ENCODE results near the gene AGPS. TPM values are rescaled to one million over a fixed set of nuclear protein-coding genes. Genes with fewer than 3 reads are reported as not detected.

The AGPS gene
- total and polyA plus RNA-seq, 4 donors, result 6.3 to 46.9 (median 18.3) TPM

DNA sequence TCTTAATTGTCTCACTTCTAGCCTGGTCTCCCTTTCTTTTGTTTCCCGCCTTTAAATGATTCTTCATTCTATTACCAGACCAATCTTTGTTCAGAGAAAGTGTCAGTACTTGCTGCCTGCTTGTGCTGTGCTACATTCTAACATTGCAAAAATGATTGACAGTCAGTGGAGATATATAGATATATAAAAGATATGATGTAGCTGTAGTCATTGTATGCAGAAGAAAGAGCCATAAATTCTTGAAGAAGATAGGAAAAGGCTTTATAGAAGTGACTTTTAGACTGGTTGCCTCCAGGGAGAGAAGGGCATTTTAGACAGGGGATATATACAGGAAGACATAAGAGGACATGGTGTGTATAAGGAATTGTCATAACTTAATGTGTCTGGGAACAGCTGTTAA is 13.6 kb downstream of the AGPS start:
- H3K4me3 ChIP-seq (ENCODE audit: low read depth in 1 of 3, low read length in 3 of 3), result no peak overlapping the region
- H3K36me3 ChIP-seq (ENCODE audit: control insufficient read depth in 4 of 4, insufficient read depth in 3 of 4, low read depth in 1 of 4, low read length in 3 of 4), result no peaks in the 10 kb centered on the region
- H3K9me3 ChIP-seq (ENCODE audit: control insufficient read depth in 4 of 4, low read length in 3 of 4), result no peaks in the 10 kb centered on the region
- WGBS, result 100% methylated on average over 1 of the region's 1 CpG
- TF ChIP-seq RAD21 (IDR thresholded peaks at IDR 0.05) (no peak), FOXA1 (IDR thresholded peaks at IDR 0.05) (no peak), HNF4G (IDR thresholded peaks at IDR 0.05) (no peak), GABPA (IDR thresholded peaks at IDR 0.05 in 1 of 2, conservative IDR thresholded peaks at IDR 0.05 in 1 of 2) (no peak), NR2F2 (IDR thresholded peaks at IDR 0.05) (no peak), JUND (IDR thresholded peaks at IDR 0.05) (no peak), ATF3 (IDR thresholded peaks at IDR 0.05) (no peak), CTCF (IDR thresholded peaks at IDR 0.05; ENCODE audit: low read depth, low read length, missing input control) (no peak), RXRA (IDR thresholded peaks at IDR 0.05) (no peak), EGR1 (IDR thresholded peaks at IDR 0.05; ENCODE audit: low read depth in 2 of 2) (no peak), FOXA2 (IDR thresholded peaks at IDR 0.05) (no peak), TAF1 (conservative IDR thresholded peaks at IDR 0.05) (no peak), SP1 (IDR thresholded peaks at IDR 0.05) (no peak), HNF4A (conservative IDR thresholded peaks at IDR 0.05) (no peak), YY1 (IDR thresholded peaks at IDR 0.05) (no peak)
- TF ChIP-seq, protein P1, sequence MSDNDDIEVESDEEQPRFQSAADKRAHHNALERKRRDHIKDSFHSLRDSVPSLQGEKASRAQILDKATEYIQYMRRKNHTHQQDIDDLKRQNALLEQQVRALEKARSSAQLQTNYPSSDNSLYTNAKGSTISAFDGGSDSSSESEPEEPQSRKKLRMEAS (IDR thresholded peaks at IDR 0.05), result no peak
- TF ChIP-seq, protein P2, sequence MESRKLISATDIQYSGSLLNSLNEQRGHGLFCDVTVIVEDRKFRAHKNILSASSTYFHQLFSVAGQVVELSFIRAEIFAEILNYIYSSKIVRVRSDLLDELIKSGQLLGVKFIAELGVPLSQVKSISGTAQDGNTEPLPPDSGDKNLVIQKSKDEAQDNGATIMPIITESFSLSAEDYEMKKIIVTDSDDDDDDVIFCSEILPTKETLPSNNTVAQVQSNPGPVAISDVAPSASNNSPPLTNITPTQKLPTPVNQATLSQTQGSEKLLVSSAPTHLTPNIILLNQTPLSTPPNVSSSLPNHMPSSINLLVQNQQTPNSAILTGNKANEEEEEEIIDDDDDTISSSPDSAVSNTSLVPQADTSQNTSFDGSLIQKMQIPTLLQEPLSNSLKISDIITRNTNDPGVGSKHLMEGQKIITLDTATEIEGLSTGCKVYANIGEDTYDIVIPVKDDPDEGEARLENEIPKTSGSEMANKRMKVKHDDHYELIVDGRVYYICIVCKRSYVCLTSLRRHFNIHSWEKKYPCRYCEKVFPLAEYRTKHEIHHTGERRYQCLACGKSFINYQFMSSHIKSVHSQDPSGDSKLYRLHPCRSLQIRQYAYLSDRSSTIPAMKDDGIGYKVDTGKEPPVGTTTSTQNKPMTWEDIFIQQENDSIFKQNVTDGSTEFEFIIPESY (IDR thresholded peaks at IDR 0.05), result no peak
- TF ChIP-seq, protein P3, sequence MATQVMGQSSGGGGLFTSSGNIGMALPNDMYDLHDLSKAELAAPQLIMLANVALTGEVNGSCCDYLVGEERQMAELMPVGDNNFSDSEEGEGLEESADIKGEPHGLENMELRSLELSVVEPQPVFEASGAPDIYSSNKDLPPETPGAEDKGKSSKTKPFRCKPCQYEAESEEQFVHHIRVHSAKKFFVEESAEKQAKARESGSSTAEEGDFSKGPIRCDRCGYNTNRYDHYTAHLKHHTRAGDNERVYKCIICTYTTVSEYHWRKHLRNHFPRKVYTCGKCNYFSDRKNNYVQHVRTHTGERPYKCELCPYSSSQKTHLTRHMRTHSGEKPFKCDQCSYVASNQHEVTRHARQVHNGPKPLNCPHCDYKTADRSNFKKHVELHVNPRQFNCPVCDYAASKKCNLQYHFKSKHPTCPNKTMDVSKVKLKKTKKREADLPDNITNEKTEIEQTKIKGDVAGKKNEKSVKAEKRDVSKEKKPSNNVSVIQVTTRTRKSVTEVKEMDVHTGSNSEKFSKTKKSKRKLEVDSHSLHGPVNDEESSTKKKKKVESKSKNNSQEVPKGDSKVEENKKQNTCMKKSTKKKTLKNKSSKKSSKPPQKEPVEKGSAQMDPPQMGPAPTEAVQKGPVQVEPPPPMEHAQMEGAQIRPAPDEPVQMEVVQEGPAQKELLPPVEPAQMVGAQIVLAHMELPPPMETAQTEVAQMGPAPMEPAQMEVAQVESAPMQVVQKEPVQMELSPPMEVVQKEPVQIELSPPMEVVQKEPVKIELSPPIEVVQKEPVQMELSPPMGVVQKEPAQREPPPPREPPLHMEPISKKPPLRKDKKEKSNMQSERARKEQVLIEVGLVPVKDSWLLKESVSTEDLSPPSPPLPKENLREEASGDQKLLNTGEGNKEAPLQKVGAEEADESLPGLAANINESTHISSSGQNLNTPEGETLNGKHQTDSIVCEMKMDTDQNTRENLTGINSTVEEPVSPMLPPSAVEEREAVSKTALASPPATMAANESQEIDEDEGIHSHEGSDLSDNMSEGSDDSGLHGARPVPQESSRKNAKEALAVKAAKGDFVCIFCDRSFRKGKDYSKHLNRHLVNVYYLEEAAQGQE (IDR thresholded peaks at IDR 0.05), result no peak
- H3K27ac ChIP-seq (ENCODE audit: low read depth in 1 of 2, low read length in 2 of 2), result no peak overlapping the region
- peaks cover 3 to 12% (median 8%) of the 10 kb centered on the region in 4 donors for H3K4me1 ChIP-seq (ENCODE audit: control insufficient read depth in 4 of 4, insufficient read depth in 4 of 4, low read length in 3 of 4)
- no peak for DNase-seq (ENCODE audit: low spot score)
- no peaks in the 10 kb centered on the region for H3K27me3 ChIP-seq (ENCODE audit: control insufficient read depth in 4 of 4, insufficient read depth in 4 of 4, low read length in 3 of 4)
- H3K9ac ChIP-seq (ENCODE audit: low read depth in 1 of 2, low read length in 2 of 2), result no peak overlapping the region
